GM18868 (cell line): ENCODE data around the gene SLC16A7.

Source experiments
- ATAC-seq: cut with Tn5 transposase; IDR thresholded peaks from one replicate; pipeline ENCODE4 v1.9.1; 2021; ENCODE audit warnings: mild to moderate bottlenecking, moderate library complexity; ENCODE audit not compliant: unreplicated experiment

The SLC16A7 gene

GRCh38 chr12:59823567-59823966 is 227.7 kb downstream of the SLC16A7 start:
- no peak for ATAC-seq

- ATAC-seq, result no peak
Observed at GRCh38 chr12:59827767-59828166, 231.9 kb downstream of the SLC16A7 start.

- no peak for ATAC-seq
Observed at GRCh38 chr12:59828521-59828920, 232.7 kb downstream of the SLC16A7 start.

GRCh38 chr12:59833408-59833807 is 237.6 kb downstream of the SLC16A7 start:
- no peak for ATAC-seq

- ATAC-seq, result peak; percentile 57
Observed at GRCh38 chr12:59834659-59835474, 239.0 kb downstream of the SLC16A7 start.
